BJ (cell line): ENCODE results near the gene TPM4. TPM values are rescaled to one million over a fixed set of nuclear protein-coding genes. Genes with fewer than 3 reads are reported as not detected.

Experiments used
- CTCF ChIA-PET: fragments of 350-600 bp; formaldehyde crosslinking; extraction: SDS; loops from one replicate; lab custom pipeline; 2021; ENCODE audit warnings: antibody characterized with exemption, inconsistent platforms; lab: Yijun Ruan, JAX
- POLR2A ChIA-PET: fragments of 300-600 bp; sonication (Branson Sonifier 250); formaldehyde crosslinking; extraction: SDS; loops from one replicate; lab custom pipeline; 2021; ENCODE audit warnings: antibody characterized with exemption; lab: Charles Lee
- DNase-seq: peaks from one replicate; pipeline ENCODE4 v3.0.0-alpha.2; 2011; ENCODE audit warnings: low read depth
- H3K27me3 ChIP-seq: 2 replicates; pipeline ENCODE4 v1.6.0; 2011; ENCODE audit warnings: low read length; ENCODE audit not compliant: control insufficient read depth, insufficient read depth
- H3K36me3 ChIP-seq: 2 replicates; pipeline ENCODE4 v1.5.1; 2011; ENCODE audit warnings: low read length; ENCODE audit not compliant: control insufficient read depth, insufficient read depth
- H3K4me3 ChIP-seq: 2 replicates; pipeline ENCODE4 v1.5.1; 2011; ENCODE audit warnings: low read depth, mild to moderate bottlenecking, control low read depth, low read length
- polyA plus RNA-seq: library from polyadenylated mRNA; depleted of rRNA; stranded (reverse); fragments of >200 nt; gene quantifications from 2 replicates; pipeline ENCODE4 v1.2.3, GENCODE V29; 2011
- TF ChIP-seq, protein P1 (sequence below): IDR thresholded peaks from 2 replicates; pipeline ENCODE4 v1.5.1; 2011; ENCODE audit warnings: low read depth, mild to moderate bottlenecking, control low read depth, inconsistent platforms, low read length, moderate library complexity; ENCODE audit not compliant: insufficient read depth

Gene TPM4
- polyA plus RNA-seq, 1 experiment = 942 TPM

DNA sequence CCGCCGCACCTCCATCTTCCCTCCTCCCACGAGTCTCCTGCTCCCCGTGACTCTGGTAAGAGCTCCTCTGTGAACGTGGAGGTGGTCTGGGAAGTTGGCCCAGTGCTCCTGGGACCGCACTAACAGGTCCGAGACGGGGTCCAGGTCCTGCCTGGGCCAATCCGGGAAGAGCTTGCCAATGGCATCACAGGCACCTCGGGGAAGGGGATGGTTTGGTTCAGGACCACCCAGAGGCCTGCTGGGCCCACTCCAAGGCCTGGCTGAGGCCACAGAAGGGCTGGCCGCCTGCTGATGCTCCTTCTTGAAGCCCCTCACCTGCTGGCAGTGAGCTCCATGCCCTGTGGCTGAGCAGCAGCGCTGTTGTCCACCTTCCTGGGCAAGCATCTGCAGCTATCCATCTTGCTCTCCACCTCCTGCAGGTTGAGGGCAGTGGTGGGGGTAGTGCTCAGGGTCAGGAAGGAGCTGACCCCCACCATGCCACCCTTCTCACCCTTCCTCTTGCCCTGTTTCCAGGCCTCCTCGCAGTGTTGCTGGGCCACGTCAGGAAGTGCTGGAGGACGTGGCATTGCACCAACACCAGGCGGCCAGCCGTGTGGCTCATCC lies 41.2 kb upstream of the TPM4 start:
- CTCF ChIA-PET = no interaction called here

DNA sequence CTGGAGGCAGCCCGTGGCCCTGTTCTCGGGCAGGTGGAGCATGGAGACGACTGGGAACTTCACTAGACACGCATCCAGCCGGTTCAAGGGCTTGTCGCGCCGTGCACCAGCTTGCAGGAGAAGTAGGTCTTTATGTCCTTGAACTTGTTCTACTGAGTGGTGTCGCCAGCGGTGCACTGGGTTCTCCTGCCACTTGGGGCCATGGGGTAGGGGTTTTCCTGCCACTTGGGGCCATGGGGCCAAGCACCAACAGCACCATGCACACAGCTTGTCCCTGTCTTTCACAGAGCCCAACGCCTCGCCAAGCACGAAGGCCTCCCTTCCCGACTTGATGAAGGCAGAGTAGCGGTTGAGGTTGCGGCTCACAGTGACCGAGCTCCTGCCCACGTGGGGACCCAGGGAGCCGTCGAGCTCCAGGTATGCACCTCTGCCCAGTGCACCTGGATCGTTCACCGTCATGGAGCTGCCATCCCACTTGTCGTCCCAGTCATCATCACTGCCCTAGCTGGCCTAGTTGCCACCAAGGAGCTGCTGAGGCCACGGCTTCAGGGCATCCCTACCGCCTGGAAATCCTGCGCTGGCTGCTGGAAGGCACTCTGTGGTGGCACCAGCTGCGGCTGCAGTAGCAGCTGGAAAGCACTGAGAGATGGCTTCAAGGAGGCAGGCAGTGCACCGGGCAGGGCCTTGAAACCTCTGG lies 40.5 kb upstream of the TPM4 start:
- no peaks in the 10 kb centered on the region for H3K27me3 ChIP-seq
- ChIA-PET POLR2A (no interaction called here), CTCF (no interaction called here)
- no peaks in the 10 kb centered on the region for H3K36me3 ChIP-seq
- TF ChIP-seq, protein P1, sequence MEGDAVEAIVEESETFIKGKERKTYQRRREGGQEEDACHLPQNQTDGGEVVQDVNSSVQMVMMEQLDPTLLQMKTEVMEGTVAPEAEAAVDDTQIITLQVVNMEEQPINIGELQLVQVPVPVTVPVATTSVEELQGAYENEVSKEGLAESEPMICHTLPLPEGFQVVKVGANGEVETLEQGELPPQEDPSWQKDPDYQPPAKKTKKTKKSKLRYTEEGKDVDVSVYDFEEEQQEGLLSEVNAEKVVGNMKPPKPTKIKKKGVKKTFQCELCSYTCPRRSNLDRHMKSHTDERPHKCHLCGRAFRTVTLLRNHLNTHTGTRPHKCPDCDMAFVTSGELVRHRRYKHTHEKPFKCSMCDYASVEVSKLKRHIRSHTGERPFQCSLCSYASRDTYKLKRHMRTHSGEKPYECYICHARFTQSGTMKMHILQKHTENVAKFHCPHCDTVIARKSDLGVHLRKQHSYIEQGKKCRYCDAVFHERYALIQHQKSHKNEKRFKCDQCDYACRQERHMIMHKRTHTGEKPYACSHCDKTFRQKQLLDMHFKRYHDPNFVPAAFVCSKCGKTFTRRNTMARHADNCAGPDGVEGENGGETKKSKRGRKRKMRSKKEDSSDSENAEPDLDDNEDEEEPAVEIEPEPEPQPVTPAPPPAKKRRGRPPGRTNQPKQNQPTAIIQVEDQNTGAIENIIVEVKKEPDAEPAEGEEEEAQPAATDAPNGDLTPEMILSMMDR = no peak
- no peak overlapping the region for H3K4me3 ChIP-seq
- no peak for DNase-seq

More for the DNA sequence above, 41.2 kb upstream of the TPM4 start:
- no peak for DNase-seq
- no peak overlapping the region for H3K4me3 ChIP-seq
- TF ChIP-seq, protein P1 = no peak
- POLR2A ChIA-PET = no interaction called here
- H3K27me3 ChIP-seq = no peaks in the 10 kb centered on the region
- H3K36me3 ChIP-seq = no peaks in the 10 kb centered on the region

DNA sequence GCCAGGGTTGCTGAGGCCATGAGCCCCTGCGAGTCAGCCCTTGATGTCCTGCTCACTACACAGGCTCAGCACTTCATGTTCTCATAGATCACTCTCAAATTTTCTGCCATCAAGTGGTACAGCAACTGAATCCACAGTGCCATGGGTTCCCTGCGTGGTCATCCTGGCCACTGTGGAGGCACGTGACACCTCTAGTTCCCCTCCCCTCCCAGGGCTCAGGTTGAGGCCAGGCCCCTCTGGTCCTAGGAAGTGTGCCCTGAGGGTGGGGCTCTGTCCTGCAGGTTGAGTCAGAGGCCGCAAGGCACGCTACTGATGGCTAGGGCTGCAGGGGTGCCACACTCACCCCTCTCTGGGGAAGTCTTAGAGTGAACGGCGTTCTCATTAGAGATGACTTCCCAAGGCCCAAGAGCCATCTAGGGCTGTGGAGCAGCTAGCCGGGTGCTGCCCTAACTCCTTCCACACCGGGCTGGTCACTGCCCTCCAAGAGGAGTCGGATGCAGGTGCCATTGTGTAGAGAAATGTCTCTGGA lies 39.8 kb upstream of the TPM4 start:
- H3K36me3 ChIP-seq = no peaks in the 10 kb centered on the region
- H3K4me3 ChIP-seq = no peak overlapping the region
- no peak for DNase-seq
- CTCF ChIA-PET = no interaction called here
- H3K27me3 ChIP-seq = no peaks in the 10 kb centered on the region
- TF ChIP-seq, protein P1 = no peak
- POLR2A ChIA-PET = no interaction called here

DNA sequence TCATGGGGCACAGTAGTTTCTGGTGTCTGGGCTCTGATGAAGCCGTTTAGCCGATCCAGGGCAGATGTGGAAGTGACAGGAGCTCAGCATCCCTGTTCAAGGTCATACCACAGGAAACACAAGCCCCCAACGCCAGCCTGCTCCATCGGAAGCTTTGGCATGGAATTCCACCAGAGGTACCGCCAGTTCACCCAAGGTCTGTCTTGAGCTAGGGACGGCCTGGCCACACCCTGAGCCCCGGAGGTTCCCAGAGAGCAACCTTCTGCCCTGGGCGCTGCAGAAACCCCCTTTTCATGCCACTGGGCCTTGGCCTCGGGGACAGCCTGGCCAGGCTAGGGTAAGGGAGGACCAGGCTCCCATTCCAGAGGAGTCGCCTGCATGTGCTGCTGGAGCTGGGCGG lies 39.4 kb upstream of the TPM4 start:
- no peak for DNase-seq
- no peaks in the 10 kb centered on the region for H3K27me3 ChIP-seq
- TF ChIP-seq, protein P1 = no peak
- POLR2A ChIA-PET = no interaction called here
- no peaks in the 10 kb centered on the region for H3K36me3 ChIP-seq
- CTCF ChIA-PET = no interaction called here
- H3K4me3 ChIP-seq = no peak overlapping the region

DNA sequence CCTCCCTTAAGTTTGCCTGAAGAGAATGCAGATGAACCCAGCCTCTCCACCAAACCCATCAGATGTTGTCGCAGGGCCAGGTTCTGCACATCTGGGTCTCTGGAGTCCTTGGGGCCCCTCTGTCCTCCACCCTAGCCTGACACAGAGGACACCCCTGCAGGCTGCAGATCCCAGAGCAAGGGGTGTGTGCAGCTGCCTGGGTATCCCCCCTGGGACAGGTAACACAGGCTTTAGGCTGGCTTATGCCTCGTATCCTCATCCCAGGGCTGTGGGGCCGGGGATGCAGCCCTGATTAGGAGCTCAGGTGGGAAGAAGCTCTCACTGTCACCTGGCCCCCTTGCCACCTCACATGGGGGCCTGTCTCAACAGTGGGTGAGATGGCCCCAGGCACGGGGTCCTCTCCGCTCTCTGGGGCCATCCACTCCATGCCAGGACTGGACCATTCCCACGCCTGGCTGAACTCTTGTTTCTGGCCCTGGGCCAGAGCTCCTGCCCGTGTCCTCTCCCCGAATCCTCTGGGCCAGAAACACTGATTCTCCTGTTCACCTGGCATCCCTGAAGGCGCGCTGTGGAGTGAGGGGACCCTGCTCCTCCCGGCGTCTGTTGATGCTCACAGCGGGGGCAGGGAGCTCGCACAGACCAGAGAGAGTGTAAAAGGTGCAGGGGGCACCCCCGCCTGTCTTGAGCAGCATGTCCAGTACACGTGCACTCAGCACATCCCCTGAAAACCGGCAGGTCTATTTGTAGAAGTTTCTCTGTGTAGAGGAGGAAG lies 38.7 kb upstream of the TPM4 start:
- POLR2A ChIA-PET = no interaction called here
- DNase-seq = no peak
- TF ChIP-seq, protein P1 = no peak
- no peak overlapping the region for H3K4me3 ChIP-seq
- no peaks in the 10 kb centered on the region for H3K27me3 ChIP-seq
- no peaks in the 10 kb centered on the region for H3K36me3 ChIP-seq
- CTCF ChIA-PET = interaction anchor here (0.6 kb wide), 1 partner anchor 162 kb away, joined by 3 read pairs; no protein-coding TSS in a partner anchor
